Ascending aorta (tissue), 2 donors: Measurements from ENCODE around the gene SELENOI. TPM values are rescaled to one million over a fixed set of nuclear protein-coding genes. Genes with fewer than 3 reads are reported as not detected.
A peak's percentile ranks its signal among the peaks of the same experiment; 100 is the strongest.
"Not testable (repeated sequence)": the region's sequence is repeated elsewhere in the genome, so short reads cannot be mapped to it uniquely, and the experiment has no call there.

Source experiments
- DNase-seq, 2 donors: peaks; one replicate each; pipeline ENCODE4 v3.0.0-alpha.2; 2019; ENCODE audit warnings: low spot score in 2 of 2
- H3K27ac ChIP-seq, 2 donors: fragments of 200-600 bp; sonication (generic); one replicate each; pipeline ENCODE4 v1.5.1; 2016 to 2017; ENCODE audit warnings: mild to moderate bottlenecking in 1 of 2
- H3K27me3 ChIP-seq: fragments of 200-600 bp; sonication (generic); one replicate; pipeline ENCODE4 v1.5.1; 2017
- H3K36me3 ChIP-seq, 2 donors: fragments of 200-600 bp; sonication (generic); one replicate each; pipeline ENCODE4 v1.5.1; 2016
- H3K4me1 ChIP-seq, 2 donors: fragments of 200-600 bp; sonication (generic); one replicate each; pipeline ENCODE4 v1.5.1; 2016 to 2017; ENCODE audit warnings: mild to moderate bottlenecking in 1 of 2
- H3K4me3 ChIP-seq, 2 donors: fragments of 200-600 bp; sonication (generic); one replicate each; pipeline ENCODE4 v1.5.1; 2016 to 2017; ENCODE audit warnings: mild to moderate bottlenecking in 1 of 2
- H3K9me3 ChIP-seq, 2 donors: fragments of 200-600 bp; sonication (generic); one replicate each; pipeline ENCODE4 v1.5.1; 2016
- CTCF ChIP-seq, 3 experiments: fragments of 200-600 bp in 2 of 3; fragments of 450-650 bp in 1 of 3; sonication (generic) in 2 of 3; IDR thresholded peaks; one replicate each; pipeline ENCODE4 v1.5.1; 2016 to 2019; ENCODE audit warnings: antibody characterized with exemption in 3 of 3, mild to moderate bottlenecking in 1 of 3, moderate library complexity in 1 of 3
- intact Hi-C: fragments of 100-400 bp; cut with DNase I; formaldehyde crosslinking; loops from one replicate; pipeline ENCODE4 v1.15.1; 2023
- total RNA-seq: library from RNA; depleted of rRNA; stranded (reverse); fragments of >200 nt; gene quantifications from one replicate; pipeline ENCODE4 v1.1.0, GENCODE V29; 2016

Gene SELENOI
- total RNA-seq, 1 donor from 2014 or later: 2.2 TPM

GRCh38 chr2:26330114-26330549 lies 15.8 kb upstream of the SELENOI start:
- Histone ChIP-seq H3K36me3 (no peaks in the 10 kb centered on the region), H3K27ac (no peak overlapping the region), H3K9me3 (no peaks in the 10 kb centered on the region), H3K4me1 (no peaks in the 10 kb centered on the region), H3K27me3 (no peaks in the 10 kb centered on the region), H3K4me3 (no peak overlapping the region)
- intact Hi-C loops: loop anchor here (1.0 to 2.0 kb wide), 2 partner anchors 85 to 379 kb away; partner anchors contain the start of genes HADHA and HADHB
- TF ChIP-seq CTCF (IDR thresholded peaks at IDR 0.05): peak; percentile 70 to 90 (median 84)
- peak; percentile 66 to 93 for DNase-seq

GRCh38 chr2:26330604-26331003 lies 15.3 kb upstream of the SELENOI start:
- DNase-seq: no peak
- H3K27me3 ChIP-seq: no peaks in the 10 kb centered on the region
- H3K27ac ChIP-seq: no peak overlapping the region
- H3K4me1 ChIP-seq: no peaks in the 10 kb centered on the region
- H3K4me3 ChIP-seq: no peak overlapping the region
- TF ChIP-seq CTCF (IDR thresholded peaks at IDR 0.05): no peak
- no peaks in the 10 kb centered on the region for H3K36me3 ChIP-seq
- no peaks in the 10 kb centered on the region for H3K9me3 ChIP-seq
- intact Hi-C loops: loop anchor here (1.0 to 2.0 kb wide), 2 partner anchors 86 to 379 kb away; partner anchors contain the start of genes HADHA and HADHB

- H3K9me3 ChIP-seq, H3K36me3 ChIP-seq, DNase-seq, H3K4me3 ChIP-seq, H3K27ac ChIP-seq, H3K4me1 ChIP-seq, H3K27me3 ChIP-seq: not testable (repeated sequence)
- intact Hi-C loops: loop anchor here (2.0 kb wide), 1 partner anchor 87 kb away; the partner anchor contains the start of genes HADHA and HADHB
These were observed 14.6 kb upstream of the SELENOI start for GRCh38 chr2:26331321-26331720.

GRCh38 chr2:26333293-26333692 lies 12.7 kb upstream of the SELENOI start:
- Histone ChIP-seq H3K4me1 (no peaks in the 10 kb centered on the region), H3K27me3 (no peaks in the 10 kb centered on the region), H3K27ac (no peak overlapping the region), H3K4me3 (no peak overlapping the region), H3K36me3 (no peaks in the 10 kb centered on the region), H3K9me3 (no peaks in the 10 kb centered on the region)
- TF ChIP-seq CTCF (IDR thresholded peaks at IDR 0.05): no peak
- intact Hi-C loops: no loop called here
- no peak for DNase-seq

GRCh38 chr2:26335231-26335630 lies 10.7 kb upstream of the SELENOI start:
- Histone ChIP-seq H3K27me3 (no peaks in the 10 kb centered on the region), H3K4me1 (no peaks in the 10 kb centered on the region), H3K36me3 (no peaks in the 10 kb centered on the region), H3K4me3 (no peak overlapping the region), H3K27ac (no peak overlapping the region), H3K9me3 (no peaks in the 10 kb centered on the region)
- no peak for DNase-seq
- TF ChIP-seq CTCF (IDR thresholded peaks at IDR 0.05): no peak
- intact Hi-C loops: no loop called here

GRCh38 chr2:26336719-26337118 lies 9.2 kb upstream of the SELENOI start:
- Histone ChIP-seq H3K9me3 (no peaks in the 10 kb centered on the region), H3K27me3 (no peaks in the 10 kb centered on the region), H3K36me3 (no peaks in the 10 kb centered on the region), H3K4me1 (no peaks in the 10 kb centered on the region), H3K27ac (no peak overlapping the region), H3K4me3 (no peak overlapping the region)
- TF ChIP-seq CTCF (IDR thresholded peaks at IDR 0.05): no peak
- intact Hi-C loops: no loop called here
- DNase-seq: no peak
